Small intestine (tissue), 7 donors: ENCODE data around the gene SPOCK1. TPM values are rescaled to one million over a fixed set of nuclear protein-coding genes. Genes with fewer than 3 reads are reported as not detected.

Experiments used
- DNase-seq, 2 donors: peaks; one replicate each; pipeline versions ENCODE4 v3.0.0 to v3.0.0-alpha.2; 2013
- FAIRE-seq: peaks from 2 replicates; lab custom pipeline; 2012; peaks lifted over from hg19 to GRCh38; lab: Jason Lieb, UNC
- H3K27ac ChIP-seq, 3 donors: one replicate each; pipeline ENCODE4 v1.5.1; 2013; ENCODE audit warnings: low read length in 2 of 3, mild to moderate bottlenecking in 2 of 3, control low read depth in 1 of 3, inconsistent platforms in 1 of 3, low read depth in 1 of 3, moderate library complexity in 1 of 3
- H3K27me3 ChIP-seq, 3 donors: one replicate each; pipeline ENCODE4 v1.6.1; 2013; ENCODE audit warnings: low read length in 3 of 3, inconsistent platforms in 1 of 3; ENCODE audit not compliant: control insufficient read depth in 3 of 3, insufficient read depth in 3 of 3
- H3K36me3 ChIP-seq, 3 donors: one replicate each; pipeline ENCODE4 v1.6.1; 2013; ENCODE audit warnings: low read length in 3 of 3, inconsistent platforms in 1 of 3, low read depth in 1 of 3, mild to moderate bottlenecking in 1 of 3, moderate library complexity in 1 of 3; ENCODE audit not compliant: control insufficient read depth in 3 of 3, insufficient read depth in 2 of 3
- H3K4me1 ChIP-seq, 3 donors: one replicate each; pipeline ENCODE4 v1.6.1; 2013; ENCODE audit warnings: low read length in 2 of 3, inconsistent platforms in 1 of 3, low read depth in 1 of 3, mild to moderate bottlenecking in 1 of 3, moderate library complexity in 1 of 3; ENCODE audit not compliant: control insufficient read depth in 3 of 3, insufficient read depth in 2 of 3
- H3K4me3 ChIP-seq, 3 donors: one replicate each; pipeline ENCODE4 v1.5.1; 2013; ENCODE audit warnings: low read length in 3 of 3, control low read depth in 1 of 3, inconsistent platforms in 1 of 3, low read depth in 1 of 3, mild to moderate bottlenecking in 1 of 3, moderate library complexity in 1 of 3
- H3K9me3 ChIP-seq, 2 donors: one replicate each; pipeline ENCODE4 v1.6.1; 2013; ENCODE audit warnings: low read depth in 1 of 2, low read length in 1 of 2; ENCODE audit not compliant: control insufficient read depth in 2 of 2, insufficient read depth in 1 of 2
- WGBS, 3 donors: extraction: QIAGEN DNeasy Blood & Tissue Kit; methylation state at CpG; one replicate each; pipeline ENCODE4 v1.1.7; 2013; 5-methylcytosine and 5-hydroxymethylcytosine counted together
- polyA plus RNA-seq, 4 donors: library from polyadenylated mRNA; stranded (reverse) in 3 of 4; unstranded in 1 of 4; fragments of 200-250 nt in 3 of 4; fragments of 120-200 nt in 1 of 4; gene quantifications; one replicate each; pipeline versions ENCODE4 v1.2.1 to v1.2.3, GENCODE V29; 2013
- donor health status: healthy with polysubstance abuse.
- donor health status: control.
- donor health status: control.
- donor health status: Bipolar disorder and iron deficiency.
- donor health status: healthy.

SPOCK1 gene
- polyA plus RNA-seq, 4 donors, result 0.22 to 1.1 (median 0.54) TPM

DNA sequence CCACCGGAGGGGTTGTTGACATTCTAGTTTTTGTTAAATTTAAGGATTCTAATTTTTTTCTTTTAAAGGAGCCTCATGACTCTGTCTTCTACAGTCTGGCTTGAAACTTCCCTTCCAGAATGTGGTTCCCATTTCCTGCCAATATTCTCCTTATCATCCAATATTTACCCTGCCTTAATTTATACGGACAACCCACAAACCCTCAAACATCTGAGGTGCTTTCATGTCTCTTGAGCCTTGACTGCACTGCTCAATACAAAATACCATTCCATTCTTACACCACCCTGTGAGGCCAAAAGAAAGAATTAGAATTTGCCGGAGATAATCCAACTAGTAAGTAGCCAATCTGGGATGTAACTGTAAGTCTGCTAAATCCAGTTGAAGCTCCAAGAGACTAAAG is 346.5 kb downstream of the SPOCK1 start:
- DNase-seq (no peak), FAIRE-seq (no peak)
- H3K27ac ChIP-seq, result no peak overlapping the region
- no peak overlapping the region for H3K4me3 ChIP-seq
- H3K4me1 ChIP-seq, result no peaks in the 10 kb centered on the region
- H3K27me3 ChIP-seq, result peaks cover 0 to 2% (median 0%) of the 10 kb centered on the region in 3 donors
- 83 to 86% (median 85%) methylated on average over 3 of the region's 3 CpGs for WGBS, 3 donors
- H3K36me3 ChIP-seq, result no peaks in the 10 kb centered on the region
- no peaks in the 10 kb centered on the region for H3K9me3 ChIP-seq

DNA sequence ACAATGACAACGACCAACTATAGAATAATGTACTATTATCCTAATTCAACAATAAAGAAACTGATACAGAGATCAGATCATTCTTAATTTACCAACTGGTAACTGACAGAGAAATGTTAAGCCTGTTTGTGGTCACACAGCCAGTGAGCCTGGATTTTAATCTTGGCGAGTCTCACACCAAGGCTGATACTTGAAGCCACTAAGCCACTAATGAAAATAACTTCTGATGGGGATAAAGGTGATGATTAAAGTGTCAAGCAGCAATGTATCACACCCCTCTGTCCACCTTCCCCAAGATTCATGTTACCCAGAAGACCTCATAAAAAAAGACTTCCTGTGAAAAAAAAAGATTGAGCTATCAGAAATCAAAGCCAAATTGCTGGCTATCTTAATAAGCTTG is 350.5 kb downstream of the SPOCK1 start:
- H3K4me3 ChIP-seq, result no peak overlapping the region
- DNase-seq, result no peak
- WGBS, 3 donors, result 64 to 65% (median 64%) methylated on average over 2 of the region's 2 CpGs
- peaks cover 0 to 10% (median 0%) of the 10 kb centered on the region in 3 donors for H3K4me1 ChIP-seq
- H3K9me3 ChIP-seq, result no peaks in the 10 kb centered on the region
- peaks cover 0 to 6% (median 0%) of the 10 kb centered on the region in 3 donors for H3K27me3 ChIP-seq
- no peak overlapping the region for H3K27ac ChIP-seq
- H3K36me3 ChIP-seq, result no peaks in the 10 kb centered on the region
- FAIRE-seq, result no peak

- Histone ChIP-seq H3K9me3 (no peaks in the 10 kb centered on the region), H3K27me3 (peaks cover 0 to 6% (median 0%) of the 10 kb centered on the region in 3 donors), H3K4me3 (no peak overlapping the region), H3K36me3 (no peaks in the 10 kb centered on the region), H3K27ac (no peak overlapping the region), H3K4me1 (peaks cover 0 to 10% (median 0%) of the 10 kb centered on the region in 3 donors)
- no peak for FAIRE-seq
- 48 to 63% (median 50%) methylated on average over 1 of the region's 1 CpG for WGBS, 3 donors
- DNase-seq, result no peak
Measured at GRCh38 chr5:137148159-137148558, 351.0 kb downstream of the SPOCK1 start.

- no peaks in the 10 kb centered on the region for H3K9me3 ChIP-seq
- peaks cover 0 to 10% (median 0%) of the 10 kb centered on the region in 3 donors for H3K4me1 ChIP-seq
- no peak overlapping the region for H3K27ac ChIP-seq
- no peak for DNase-seq
- H3K36me3 ChIP-seq, result no peaks in the 10 kb centered on the region
- peaks cover 0 to 6% (median 0%) of the 10 kb centered on the region in 3 donors for H3K27me3 ChIP-seq
- 69 to 74% (median 70%) methylated on average over 5 of the region's 5 CpGs for WGBS, 3 donors
- H3K4me3 ChIP-seq, result no peak overlapping the region
- no peak for FAIRE-seq
Measured at GRCh38 chr5:137147346-137147745, 351.8 kb downstream of the SPOCK1 start.

DNA sequence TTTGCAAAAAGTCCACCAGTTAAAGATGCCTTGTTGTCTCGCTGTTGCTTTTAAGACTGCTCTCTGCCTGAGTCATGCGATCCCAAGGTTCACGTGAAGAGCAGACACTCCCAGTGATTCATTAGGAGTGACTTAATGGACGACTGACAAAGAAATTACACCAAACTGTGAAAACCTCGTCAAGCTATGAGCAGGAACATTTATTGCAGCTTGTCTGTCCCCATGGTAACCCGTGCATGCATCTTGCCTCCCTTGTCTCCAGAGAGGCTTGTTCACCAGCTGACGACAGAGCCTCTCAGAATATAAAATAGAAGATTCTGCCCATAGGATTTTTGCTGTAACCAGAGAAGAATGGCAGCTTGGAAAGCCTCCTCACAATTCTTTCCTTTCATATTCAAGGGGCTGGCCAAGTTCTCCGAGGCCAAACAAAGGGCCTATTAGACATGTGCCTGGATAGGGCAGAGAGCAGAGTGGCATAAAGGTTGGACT is 352.7 kb downstream of the SPOCK1 start:
- Histone ChIP-seq H3K4me1 (peaks cover 0 to 10% (median 0%) of the 10 kb centered on the region in 3 donors), H3K27ac (peak overlapping the region in 1 of 3 donors; percentile 50), H3K4me3 (no peak overlapping the region), H3K9me3 (no peaks in the 10 kb centered on the region), H3K27me3 (peaks cover 0 to 6% (median 0%) of the 10 kb centered on the region in 3 donors), H3K36me3 (no peaks in the 10 kb centered on the region)
- 12 to 38% (median 35%) methylated on average over 8 of the region's 8 CpGs for WGBS, 3 donors
- DNase-seq (peak in 1 of 2 donors; percentile 89), FAIRE-seq (no peak)

- H3K4me3 ChIP-seq, result no peak overlapping the region
- H3K9me3 ChIP-seq, result no peaks in the 10 kb centered on the region
- peaks cover 0 to 10% (median 0%) of the 10 kb centered on the region in 3 donors for H3K4me1 ChIP-seq
- DNase-seq (no peak), FAIRE-seq (no peak)
- peaks cover 0 to 6% (median 0%) of the 10 kb centered on the region in 3 donors for H3K27me3 ChIP-seq
- H3K36me3 ChIP-seq, result no peaks in the 10 kb centered on the region
- 78 to 86% (median 79%) methylated on average over 2 of the region's 2 CpGs for WGBS, 3 donors
- peak overlapping the region in 1 of 3 donors; percentile 50 for H3K27ac ChIP-seq
Measured at GRCh38 chr5:137145721-137146120, 353.4 kb downstream of the SPOCK1 start.

GRCh38 chr5:137144656-137145055 is 354.5 kb downstream of the SPOCK1 start:
- WGBS, 3 donors, result 30 to 69% (median 49%) methylated on average over 4 of the region's 4 CpGs
- FAIRE-seq, result no peak

GRCh38 chr5:137142764-137143605 is 356.1 kb downstream of the SPOCK1 start:
- Histone ChIP-seq H3K9me3 (no peaks in the 10 kb centered on the region), H3K4me1 (peaks cover 0 to 10% (median 0%) of the 10 kb centered on the region in 3 donors), H3K36me3 (no peaks in the 10 kb centered on the region), H3K27ac (no peak overlapping the region), H3K27me3 (peaks cover 0 to 4% (median 0%) of the 10 kb centered on the region in 3 donors), H3K4me3 (no peak overlapping the region)
- WGBS, 3 donors, result 68 to 79% (median 77%) methylated on average over 7 of the region's 7 CpGs
- FAIRE-seq (no peak), DNase-seq (no peak)

More at GRCh38 chr5:137144656-137145055, 354.5 kb downstream of the SPOCK1 start:
- no peaks in the 10 kb centered on the region for H3K9me3 ChIP-seq
- H3K4me3 ChIP-seq, result no peak overlapping the region
- peaks cover 0 to 10% (median 0%) of the 10 kb centered on the region in 3 donors for H3K4me1 ChIP-seq
- peak in 1 of 2 donors; percentile 72 for DNase-seq
- H3K27ac ChIP-seq, result no peak overlapping the region
- no peaks in the 10 kb centered on the region for H3K36me3 ChIP-seq
- peaks cover 0 to 4% (median 0%) of the 10 kb centered on the region in 3 donors for H3K27me3 ChIP-seq
